Erythroblast (primary cell): ENCODE results near the gene PRPSAP2.
"Not testable (repeated sequence)": the region's sequence is repeated elsewhere in the genome, so short reads cannot be mapped to it uniquely, and the experiment has no call there.

Source experiments
- GATA1 ChIP-seq: IDR thresholded peaks from 2 replicates; pipeline ENCODE4 v1.6.1; 2011; ENCODE audit warnings: low read depth, mild to moderate bottlenecking, control low read depth, low read length, moderate library complexity
- POLR2A ChIP-seq: IDR thresholded peaks from 2 replicates; pipeline ENCODE4 v1.6.1; 2011; ENCODE audit warnings: mild to moderate bottlenecking, low read length

DNA sequence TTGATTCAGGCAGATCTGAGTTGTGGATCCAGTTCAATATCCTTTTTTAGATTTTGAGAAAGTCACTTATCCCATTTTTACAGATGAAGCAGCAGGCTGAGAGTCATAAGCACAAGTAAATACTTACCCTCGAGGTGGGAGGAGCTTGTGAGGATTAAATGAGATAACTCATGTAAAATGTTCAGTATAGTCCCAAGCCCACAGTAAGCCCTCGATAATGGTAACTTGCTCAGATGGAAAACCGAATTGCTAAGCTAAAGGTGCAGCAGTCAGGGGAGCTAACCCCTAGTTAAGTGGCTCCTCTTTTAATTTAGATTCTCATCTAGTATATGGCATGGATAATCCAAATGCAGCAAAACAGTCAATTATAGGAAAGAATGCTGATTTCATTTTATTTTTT is 42.0 kb upstream of the PRPSAP2 start:
- not testable (repeated sequence) for TF ChIP-seq POLR2A, GATA1
